ENCODE measurements around the gene SLC39A11.
"Not testable (repeated sequence)": the region's sequence is repeated elsewhere in the genome, so short reads cannot be mapped to it uniquely, and the experiment has no call there.

SLC39A11 gene

DNA sequence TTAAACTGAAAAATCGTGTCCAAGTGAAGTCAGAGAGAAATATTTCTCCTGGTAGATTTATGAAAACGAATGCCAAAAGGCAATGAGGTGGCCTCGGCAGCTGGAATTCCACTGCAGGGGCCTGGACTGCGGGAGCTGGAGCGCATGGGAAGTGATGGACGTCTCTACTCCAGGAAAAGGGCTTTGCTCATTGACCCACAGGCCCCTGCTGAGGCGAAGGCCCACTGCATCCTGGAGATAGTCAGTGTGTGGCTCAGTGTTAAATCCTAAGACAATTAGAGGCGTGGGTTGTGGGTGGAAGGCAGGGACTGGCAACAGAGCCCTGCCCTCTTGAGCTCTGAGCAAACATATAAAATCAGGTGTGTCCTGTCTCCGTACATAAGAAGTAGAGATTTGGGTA lies 191.4 kb downstream of the SLC39A11 start:
- H3K4me3 ChIP-seq (replicated peaks; ENCODE audit: insufficient read depth, low read length): no peak overlapping the region
- no peak for DNase-seq (ENCODE audit: low read depth in 1 of 2, low spot score in 1 of 2)
- no peak overlapping the region for H3K27ac ChIP-seq (replicated peaks)
- no peaks in the 10 kb centered on the region for H3K27me3 ChIP-seq (ENCODE audit: insufficient read depth, poor library complexity, severe bottlenecking)
- no peak for TF ChIP-seq GABPA (IDR thresholded peaks at IDR 0.05; ENCODE audit: low read depth)

DNA sequence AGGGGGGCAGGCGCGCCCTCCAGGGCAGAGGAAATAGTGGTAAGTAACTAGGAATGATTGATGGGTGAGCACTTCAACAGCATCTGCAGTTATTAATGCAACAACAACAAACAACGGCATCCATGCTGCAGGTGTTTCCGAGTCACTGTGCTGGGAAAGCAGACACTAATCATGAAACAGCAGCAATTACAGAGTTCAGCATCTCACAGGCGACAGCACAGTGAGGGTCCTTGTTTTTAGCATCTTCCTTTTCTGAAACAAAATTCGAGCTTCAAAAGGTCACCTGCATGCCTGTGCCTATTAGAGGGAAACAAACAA lies 191.9 kb downstream of the SLC39A11 start:
- DNase-seq (ENCODE audit: low read depth in 1 of 2, low spot score in 1 of 2): no peak
- no peak overlapping the region for H3K4me3 ChIP-seq (replicated peaks; ENCODE audit: insufficient read depth, low read length)

DNA sequence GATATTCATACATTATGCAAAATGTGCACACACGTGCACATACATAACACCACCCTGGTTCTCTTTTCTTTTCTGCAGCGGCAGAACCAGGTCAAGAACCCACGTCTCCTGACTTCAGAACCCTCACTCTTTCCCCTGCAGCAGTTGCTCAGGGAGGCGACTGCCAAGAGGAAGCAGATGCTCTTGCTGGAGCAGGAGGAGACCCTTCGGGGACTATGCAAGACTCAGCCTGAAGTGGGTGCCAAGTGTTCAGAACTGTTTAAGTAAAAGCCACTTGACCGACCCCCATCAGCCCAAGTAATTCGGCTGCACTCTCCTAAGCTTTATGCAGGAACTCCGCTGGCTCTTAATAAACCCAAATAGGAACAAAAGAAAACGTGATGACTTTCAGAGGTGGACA lies 193.8 kb downstream of the SLC39A11 start:
- Histone ChIP-seq H3K27ac (replicated peaks) (no peak overlapping the region), H3K27me3 (ENCODE audit: insufficient read depth, poor library complexity, severe bottlenecking) (no peaks in the 10 kb centered on the region), H3K4me3 (replicated peaks; ENCODE audit: insufficient read depth, low read length) (no peak overlapping the region)
- TF ChIP-seq, protein P1, sequence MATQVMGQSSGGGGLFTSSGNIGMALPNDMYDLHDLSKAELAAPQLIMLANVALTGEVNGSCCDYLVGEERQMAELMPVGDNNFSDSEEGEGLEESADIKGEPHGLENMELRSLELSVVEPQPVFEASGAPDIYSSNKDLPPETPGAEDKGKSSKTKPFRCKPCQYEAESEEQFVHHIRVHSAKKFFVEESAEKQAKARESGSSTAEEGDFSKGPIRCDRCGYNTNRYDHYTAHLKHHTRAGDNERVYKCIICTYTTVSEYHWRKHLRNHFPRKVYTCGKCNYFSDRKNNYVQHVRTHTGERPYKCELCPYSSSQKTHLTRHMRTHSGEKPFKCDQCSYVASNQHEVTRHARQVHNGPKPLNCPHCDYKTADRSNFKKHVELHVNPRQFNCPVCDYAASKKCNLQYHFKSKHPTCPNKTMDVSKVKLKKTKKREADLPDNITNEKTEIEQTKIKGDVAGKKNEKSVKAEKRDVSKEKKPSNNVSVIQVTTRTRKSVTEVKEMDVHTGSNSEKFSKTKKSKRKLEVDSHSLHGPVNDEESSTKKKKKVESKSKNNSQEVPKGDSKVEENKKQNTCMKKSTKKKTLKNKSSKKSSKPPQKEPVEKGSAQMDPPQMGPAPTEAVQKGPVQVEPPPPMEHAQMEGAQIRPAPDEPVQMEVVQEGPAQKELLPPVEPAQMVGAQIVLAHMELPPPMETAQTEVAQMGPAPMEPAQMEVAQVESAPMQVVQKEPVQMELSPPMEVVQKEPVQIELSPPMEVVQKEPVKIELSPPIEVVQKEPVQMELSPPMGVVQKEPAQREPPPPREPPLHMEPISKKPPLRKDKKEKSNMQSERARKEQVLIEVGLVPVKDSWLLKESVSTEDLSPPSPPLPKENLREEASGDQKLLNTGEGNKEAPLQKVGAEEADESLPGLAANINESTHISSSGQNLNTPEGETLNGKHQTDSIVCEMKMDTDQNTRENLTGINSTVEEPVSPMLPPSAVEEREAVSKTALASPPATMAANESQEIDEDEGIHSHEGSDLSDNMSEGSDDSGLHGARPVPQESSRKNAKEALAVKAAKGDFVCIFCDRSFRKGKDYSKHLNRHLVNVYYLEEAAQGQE (IDR thresholded peaks at IDR 0.05; ENCODE audit: insufficient replicate concordance, low read depth): no peak
- TF ChIP-seq, protein P2, sequence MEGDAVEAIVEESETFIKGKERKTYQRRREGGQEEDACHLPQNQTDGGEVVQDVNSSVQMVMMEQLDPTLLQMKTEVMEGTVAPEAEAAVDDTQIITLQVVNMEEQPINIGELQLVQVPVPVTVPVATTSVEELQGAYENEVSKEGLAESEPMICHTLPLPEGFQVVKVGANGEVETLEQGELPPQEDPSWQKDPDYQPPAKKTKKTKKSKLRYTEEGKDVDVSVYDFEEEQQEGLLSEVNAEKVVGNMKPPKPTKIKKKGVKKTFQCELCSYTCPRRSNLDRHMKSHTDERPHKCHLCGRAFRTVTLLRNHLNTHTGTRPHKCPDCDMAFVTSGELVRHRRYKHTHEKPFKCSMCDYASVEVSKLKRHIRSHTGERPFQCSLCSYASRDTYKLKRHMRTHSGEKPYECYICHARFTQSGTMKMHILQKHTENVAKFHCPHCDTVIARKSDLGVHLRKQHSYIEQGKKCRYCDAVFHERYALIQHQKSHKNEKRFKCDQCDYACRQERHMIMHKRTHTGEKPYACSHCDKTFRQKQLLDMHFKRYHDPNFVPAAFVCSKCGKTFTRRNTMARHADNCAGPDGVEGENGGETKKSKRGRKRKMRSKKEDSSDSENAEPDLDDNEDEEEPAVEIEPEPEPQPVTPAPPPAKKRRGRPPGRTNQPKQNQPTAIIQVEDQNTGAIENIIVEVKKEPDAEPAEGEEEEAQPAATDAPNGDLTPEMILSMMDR (IDR thresholded peaks at IDR 0.05; ENCODE audit: insufficient read depth, low read length): no peak
- no peak for TF ChIP-seq SPI1 (IDR thresholded peaks at IDR 0.05; ENCODE audit: borderline replicate concordance, low read depth)
- no peak for TF ChIP-seq GABPA (IDR thresholded peaks at IDR 0.05; ENCODE audit: low read depth)
- TF ChIP-seq POLR2AphosphoS5 (IDR thresholded peaks at IDR 0.05; ENCODE audit: low read depth): no peak
- no peak for DNase-seq (ENCODE audit: low read depth in 1 of 2, low spot score in 1 of 2)

More for the DNA sequence above, 191.9 kb downstream of the SLC39A11 start:
- no peak overlapping the region for H3K27ac ChIP-seq (replicated peaks)
- no peaks in the 10 kb centered on the region for H3K27me3 ChIP-seq (ENCODE audit: insufficient read depth, poor library complexity, severe bottlenecking)
- no peak for TF ChIP-seq POLR2AphosphoS5 (IDR thresholded peaks at IDR 0.05; ENCODE audit: low read depth)
- TF ChIP-seq, protein P2 (IDR thresholded peaks at IDR 0.05; ENCODE audit: insufficient read depth, low read length): no peak
- TF ChIP-seq, protein P1 (IDR thresholded peaks at IDR 0.05; ENCODE audit: insufficient replicate concordance, low read depth): no peak
- TF ChIP-seq SPI1 (IDR thresholded peaks at IDR 0.05; ENCODE audit: borderline replicate concordance, low read depth): no peak
- TF ChIP-seq GABPA (IDR thresholded peaks at IDR 0.05; ENCODE audit: low read depth): no peak

DNA sequence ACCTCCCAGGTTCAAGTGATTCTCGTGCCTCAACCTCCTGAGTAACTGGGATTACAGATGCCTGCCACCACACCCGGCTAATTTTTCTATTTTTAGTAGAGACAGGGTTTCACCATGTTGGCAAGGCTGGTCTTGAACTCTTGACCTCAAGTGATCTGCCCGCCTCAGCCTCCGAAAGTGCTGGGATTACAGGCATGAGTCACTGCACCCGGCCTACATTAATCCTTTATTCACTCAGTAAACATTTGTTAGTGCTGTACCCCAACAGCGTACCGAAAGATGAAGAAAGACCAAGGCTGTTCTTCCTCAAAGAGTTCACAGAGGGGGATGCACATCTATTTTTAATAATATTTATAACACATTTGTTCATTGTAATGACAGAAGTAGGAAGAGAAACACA lies 196.2 kb downstream of the SLC39A11 start:
- not testable (repeated sequence) for H3K27me3 ChIP-seq (ENCODE audit: insufficient read depth, poor library complexity, severe bottlenecking); H3K4me3 ChIP-seq (replicated peaks; ENCODE audit: insufficient read depth, low read length); DNase-seq (ENCODE audit: low read depth in 1 of 2, low spot score in 1 of 2); H3K27ac ChIP-seq (replicated peaks)

DNA sequence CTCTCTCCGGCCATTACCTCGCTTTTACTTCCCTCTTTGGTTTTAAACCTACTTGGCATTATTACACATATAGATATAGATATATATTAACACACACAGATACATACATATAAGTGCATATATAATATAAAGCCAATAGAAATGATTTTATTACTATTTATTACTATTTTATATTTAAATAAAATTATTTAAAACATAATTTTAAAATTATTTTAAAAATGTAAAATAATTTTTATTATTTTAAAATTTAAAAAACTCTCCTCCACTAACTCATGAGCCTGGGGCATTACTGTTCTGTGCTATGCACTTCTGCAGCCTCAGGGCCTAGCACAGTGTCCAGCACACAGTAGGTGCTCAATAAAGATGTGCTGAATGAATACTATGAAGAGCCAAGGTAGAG lies 200.9 kb downstream of the SLC39A11 start:
- no peaks in the 10 kb centered on the region for H3K27me3 ChIP-seq (ENCODE audit: insufficient read depth, poor library complexity, severe bottlenecking)
- no peak for TF ChIP-seq POLR2AphosphoS5 (IDR thresholded peaks at IDR 0.05; ENCODE audit: low read depth)
- TF ChIP-seq, protein P1 (IDR thresholded peaks at IDR 0.05; ENCODE audit: insufficient replicate concordance, low read depth): no peak
- no peak for TF ChIP-seq GABPA (IDR thresholded peaks at IDR 0.05; ENCODE audit: low read depth)
- TF ChIP-seq SPI1 (IDR thresholded peaks at IDR 0.05; ENCODE audit: borderline replicate concordance, low read depth): no peak
- TF ChIP-seq, protein P2 (IDR thresholded peaks at IDR 0.05; ENCODE audit: insufficient read depth, low read length): no peak
- H3K27ac ChIP-seq (replicated peaks): no peak overlapping the region
- no peak overlapping the region for H3K4me3 ChIP-seq (replicated peaks; ENCODE audit: insufficient read depth, low read length)
- no peak for DNase-seq (ENCODE audit: low read depth in 1 of 2, low spot score in 1 of 2)

All from HL-60 (cell line).